CD4-positive, alpha-beta T cell (primary cell): ENCODE data around the gene SLC9A4. TPM values are rescaled to one million over a fixed set of nuclear protein-coding genes. Genes with fewer than 3 reads are reported as not detected.
"Not testable (repeated sequence)": the region's sequence is repeated elsewhere in the genome, so short reads cannot be mapped to it uniquely, and the experiment has no call there.

Source experiments
- ATAC-seq: fragments of 200-7000 bp; cut with Tn5 transposase; one replicate; pipeline ENCODE4 v1.10.0; 2022; ENCODE audit warnings: mild to moderate bottlenecking; ENCODE audit not compliant: poor library complexity
- CTCF ChIA-PET: fragments of 350-600 bp; sonication (Branson Sonifier 250); formaldehyde crosslinking; loops from one replicate; lab custom pipeline; 2021; ENCODE audit warnings: antibody characterized with exemption, inconsistent platforms; lab: Charles Lee
- POLR2A ChIA-PET: fragments of 350-600 bp; sonication (Branson Sonifier 250); formaldehyde crosslinking; loops from one replicate; lab custom pipeline; 2021; ENCODE audit warnings: antibody characterized with exemption, inconsistent platforms; lab: Charles Lee
- DNase-seq, 14 experiments: peaks; one replicate each; pipeline ENCODE4 v3.0.0-alpha.2; 2013 to 2020; ENCODE audit warnings: mixed read lengths in 2 of 14
- H3K27ac ChIP-seq, 2 donors: one replicate each; pipeline versions ENCODE4 v1.5.1 to v1.7.0; 2013; ENCODE audit warnings: low read length in 2 of 2, low read depth in 1 of 2, mild to moderate bottlenecking in 1 of 2
- H3K27me3 ChIP-seq, 2 experiments: 1 replicate in 1 of 2; 2 replicates in 1 of 2; pipeline versions ENCODE4 v1.6.1 to v1.7.0; 2013; ENCODE audit warnings: low read length in 2 of 2, control low read depth in 1 of 2, mild to moderate bottlenecking in 1 of 2, moderate library complexity in 1 of 2; ENCODE audit not compliant: insufficient read depth in 2 of 2, control insufficient read depth in 1 of 2
- H3K36me3 ChIP-seq: one replicate; pipeline ENCODE4 v1.6.1; 2013; ENCODE audit warnings: low read length, control low read depth; ENCODE audit not compliant: insufficient read depth
- H3K4me1 ChIP-seq: one replicate; pipeline ENCODE4 v1.6.1; 2013; ENCODE audit warnings: low read length, control low read depth; ENCODE audit not compliant: insufficient read depth
- H3K4me3 ChIP-seq: one replicate; pipeline ENCODE4 v1.5.1; 2013; ENCODE audit warnings: mild to moderate bottlenecking, low read length, moderate library complexity
- H3K9me3 ChIP-seq, 2 experiments: 1 replicate in 1 of 2; 2 replicates in 1 of 2; pipeline versions ENCODE4 v1.6.1 to v1.7.0; 2013; ENCODE audit warnings: low read length in 2 of 2, mild to moderate bottlenecking in 2 of 2, control low read depth in 1 of 2, moderate library complexity in 1 of 2; ENCODE audit not compliant: control insufficient read depth in 1 of 2, insufficient read depth in 1 of 2
- H3K27ac Mint-ChIP-seq: one replicate; pipeline ENCODE4 v1.8.0; 2020; ENCODE audit warnings: mixed read lengths
- H3K27me3 Mint-ChIP-seq: one replicate; pipeline ENCODE4 v1.8.0; 2021; ENCODE audit warnings: mixed read lengths
- H3K36me3 Mint-ChIP-seq: one replicate; pipeline ENCODE4 v1.8.0; 2021; ENCODE audit warnings: low read depth, mixed read lengths
- H3K4me1 Mint-ChIP-seq: one replicate; pipeline ENCODE4 v1.8.0; 2021; ENCODE audit warnings: low read depth, mixed read lengths
- H3K4me3 Mint-ChIP-seq: one replicate; pipeline ENCODE4 v1.8.0; 2020; ENCODE audit warnings: mild to moderate bottlenecking, mixed read lengths
- H3K9me3 Mint-ChIP-seq: one replicate; pipeline ENCODE4 v1.8.0; 2020; ENCODE audit warnings: mixed read lengths
- CTCF ChIP-seq: fragments of 200-600 bp; IDR thresholded peaks from one replicate; pipeline ENCODE4 v1.8.0; 2022; ENCODE audit warnings: antibody characterized with exemption, mild to moderate bottlenecking
- intact Hi-C, 2 experiments: fragments of 100-400 bp; cut with DNase I in 1 of 2; cut with micrococcal nuclease in 1 of 2; formaldehyde crosslinking; loops; one replicate each; pipeline versions ENCODE4 v1.15.1 to v1.9.0; 2023 to 2025; cut with DNase I, micrococcal nuclease
- total RNA-seq, 174 experiments: library from RNA in 2 of 174; stranded (reverse) in 2 of 174; gene quantifications; one replicate each; pipeline ENCODE4 v1.2.3 and lab custom pipeline; 2021 to 2026

The SLC9A4 gene
- total RNA-seq, 2 experiments from 2014 or later, result not detected

- H3K9me3 Mint-ChIP-seq, result peaks cover 15% of the 10 kb centered on the region
- no peak for TF ChIP-seq CTCF
- H3K27me3 Mint-ChIP-seq, result no peaks in the 10 kb centered on the region
- H3K4me3 Mint-ChIP-seq, result no peak overlapping the region
- no peak for DNase-seq
- ATAC-seq, result no peak
- H3K27ac ChIP-seq, result no peak overlapping the region
- no peaks in the 10 kb centered on the region for H3K36me3 ChIP-seq
- no peaks in the 10 kb centered on the region for H3K4me1 Mint-ChIP-seq
- H3K4me3 ChIP-seq, result no peak overlapping the region
- H3K9me3 ChIP-seq, result peaks cover 6 to 15% of the 10 kb centered on the region in 2 experiments
- ChIA-PET POLR2A (no interaction called here), CTCF (no interaction called here)
- H3K4me1 ChIP-seq, result no peaks in the 10 kb centered on the region
- no peaks in the 10 kb centered on the region for H3K27me3 ChIP-seq
- H3K36me3 Mint-ChIP-seq, result no peaks in the 10 kb centered on the region
- H3K27ac Mint-ChIP-seq, result no peak overlapping the region
- intact Hi-C loops, result no loop called here
Observed at GRCh38 chr2:102553601-102554000, 80.6 kb downstream of the SLC9A4 start.

GRCh38 chr2:102558463-102558862 lies 85.4 kb downstream of the SLC9A4 start:
- no peaks in the 10 kb centered on the region for H3K36me3 Mint-ChIP-seq
- TF ChIP-seq CTCF, result no peak
- intact Hi-C loops, result no loop called here
- ATAC-seq (no peak), DNase-seq (no peak)
- no peak overlapping the region for H3K4me3 ChIP-seq
- no peak overlapping the region for H3K27ac Mint-ChIP-seq
- no peaks in the 10 kb centered on the region for H3K9me3 ChIP-seq
- no peak overlapping the region for H3K27ac ChIP-seq
- CTCF ChIA-PET, result no interaction called here
- no peaks in the 10 kb centered on the region for H3K27me3 ChIP-seq
- POLR2A ChIA-PET, result no interaction called here
- H3K4me3 Mint-ChIP-seq, result no peak overlapping the region
- no peaks in the 10 kb centered on the region for H3K9me3 Mint-ChIP-seq
- H3K27me3 Mint-ChIP-seq, result no peaks in the 10 kb centered on the region
- H3K36me3 ChIP-seq, result no peaks in the 10 kb centered on the region
- H3K4me1 Mint-ChIP-seq, result no peaks in the 10 kb centered on the region
- no peaks in the 10 kb centered on the region for H3K4me1 ChIP-seq

- H3K27me3 ChIP-seq, H3K27me3 Mint-ChIP-seq, H3K9me3 ChIP-seq, H3K4me3 Mint-ChIP-seq, POLR2A ChIA-PET, H3K4me3 ChIP-seq, H3K36me3 ChIP-seq, H3K9me3 Mint-ChIP-seq, H3K27ac Mint-ChIP-seq, H3K4me1 ChIP-seq, H3K4me1 Mint-ChIP-seq, H3K27ac ChIP-seq, intact Hi-C loops, CTCF ChIA-PET, H3K36me3 Mint-ChIP-seq, ATAC-seq: not testable (repeated sequence)
- peak in 1 of 14 experiments; percentile 5 for DNase-seq
Observed at GRCh38 chr2:102562542-102562941, 89.5 kb downstream of the SLC9A4 start.

- Histone ChIP-seq H3K4me1 (no peaks in the 10 kb centered on the region), H3K9me3 (peaks cover 0 to 16% of the 10 kb centered on the region in 2 experiments), H3K27ac (no peak overlapping the region), H3K36me3 (no peaks in the 10 kb centered on the region), H3K27me3 (peaks cover 0 to 3% of the 10 kb centered on the region in 2 experiments), H3K4me3 (no peak overlapping the region)
- no peaks in the 10 kb centered on the region for H3K4me1 Mint-ChIP-seq
- ChIA-PET POLR2A (no interaction called here), CTCF (no interaction called here)
- no peak for ATAC-seq
- H3K27ac Mint-ChIP-seq, result no peak overlapping the region
- H3K4me3 Mint-ChIP-seq, result no peak overlapping the region
- H3K36me3 Mint-ChIP-seq, result no peaks in the 10 kb centered on the region
- H3K27me3 Mint-ChIP-seq, result peaks cover 24% of the 10 kb centered on the region
- peaks cover 10% of the 10 kb centered on the region for H3K9me3 Mint-ChIP-seq
- TF ChIP-seq CTCF, result no peak
- DNase-seq, result no peak
- intact Hi-C loops, result no loop called here
Observed at GRCh38 chr2:102575888-102576287, 102.9 kb downstream of the SLC9A4 start.
